WTC11 (cell line): ENCODE measurements around the gene AGAP1.

Experiments
- CTCF ChIP-seq: fragments of 200-600 bp; IDR thresholded peaks from 2 replicates; pipeline ENCODE4 v1.8.0; 2022; ENCODE audit warnings: antibody characterized with exemption
- MXD4 ChIP-seq: fragments of 250-450 bp; sonication (Bioruptor Pico); IDR thresholded peaks from 2 replicates; pipeline ENCODE4 v1.8.0; 2021; ENCODE audit warnings: mild to moderate bottlenecking, moderate library complexity, borderline replicate concordance
- SMAD4 ChIP-seq: sonication (generic); formaldehyde crosslinking; IDR thresholded peaks from 2 replicates; pipeline ENCODE4 v1.8.0; 2022; ENCODE audit warnings: mild to moderate bottlenecking, missing genetic modification reagents
- ZNF232 ChIP-seq: sonication (generic); formaldehyde crosslinking; IDR thresholded peaks from 2 replicates; pipeline ENCODE4 v1.8.0; 2022; ENCODE audit warnings: mild to moderate bottlenecking, missing genetic modification reagents
- TF ChIP-seq, protein P1 (sequence below): sonication (generic); formaldehyde crosslinking; IDR thresholded peaks from 2 replicates; pipeline ENCODE4 v1.8.1; 2023; ENCODE audit warnings: mild to moderate bottlenecking, moderate library complexity, missing genetic modification reagents

GRCh38 chr2:235501673-235502031 is 7.8 kb downstream of the AGAP1 start:
- TF ChIP-seq, protein P1, sequence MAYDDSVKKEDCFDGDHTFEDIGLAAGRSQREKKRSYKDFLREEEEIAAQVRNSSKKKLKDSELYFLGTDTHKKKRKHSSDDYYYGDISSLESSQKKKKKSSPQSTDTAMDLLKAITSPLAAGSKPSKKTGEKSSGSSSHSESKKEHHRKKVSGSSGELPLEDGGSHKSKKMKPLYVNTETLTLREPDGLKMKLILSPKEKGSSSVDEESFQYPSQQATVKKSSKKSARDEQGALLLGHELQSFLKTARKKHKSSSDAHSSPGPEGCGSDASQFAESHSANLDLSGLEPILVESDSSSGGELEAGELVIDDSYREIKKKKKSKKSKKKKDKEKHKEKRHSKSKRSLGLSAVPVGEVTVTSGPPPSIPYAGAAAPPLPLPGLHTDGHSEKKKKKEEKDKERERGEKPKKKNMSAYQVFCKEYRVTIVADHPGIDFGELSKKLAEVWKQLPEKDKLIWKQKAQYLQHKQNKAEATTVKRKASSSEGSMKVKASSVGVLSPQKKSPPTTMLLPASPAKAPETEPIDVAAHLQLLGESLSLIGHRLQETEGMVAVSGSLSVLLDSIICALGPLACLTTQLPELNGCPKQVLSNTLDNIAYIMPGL (CRISPR knock-in tag): no peak
- TF ChIP-seq ZNF232 (no peak), MXD4 (CRISPR knock-in tag) (no peak), CTCF (no peak), SMAD4 (no peak)
